Neutrophil (primary cell): Measurements from ENCODE around the gene PLA2G4B.
A peak's percentile ranks its signal among the peaks of the same experiment; 100 is the strongest.

Source experiments
- H3K27ac ChIP-seq: fragments of 200-600 bp; sonication (generic); 2 replicates; pipeline ENCODE4 v1.5.1; 2016; ENCODE audit warnings: mild to moderate bottlenecking, moderate library complexity
- H3K27me3 ChIP-seq: fragments of 200-600 bp; sonication (generic); 2 replicates; pipeline ENCODE4 v1.6.0; 2016; ENCODE audit warnings: mild to moderate bottlenecking
- H3K36me3 ChIP-seq: fragments of 200-600 bp; sonication (generic); 2 replicates; pipeline ENCODE4 v1.5.1; 2017
- H3K4me1 ChIP-seq, 2 experiments: fragments of 200-600 bp in 1 of 2; sonication (generic) in 1 of 2; 1 replicate in 1 of 2; 2 replicates in 1 of 2; pipeline versions ENCODE4 v1.5.1 to v1.6.1; 2013 to 2016; ENCODE audit warnings: low read depth in 1 of 2, low read length in 1 of 2, mild to moderate bottlenecking in 1 of 2, moderate library complexity in 1 of 2; ENCODE audit not compliant: control insufficient read depth in 1 of 2, insufficient read depth in 1 of 2
- H3K4me3 ChIP-seq, 2 experiments: fragments of 200-600 bp in 1 of 2; sonication (generic) in 1 of 2; 1 replicate in 1 of 2; 2 replicates in 1 of 2; pipeline ENCODE4 v1.5.1; 2013 to 2016; ENCODE audit warnings: low read depth in 1 of 2, low read length in 1 of 2, mild to moderate bottlenecking in 1 of 2, moderate library complexity in 1 of 2
- H3K9me3 ChIP-seq: fragments of 200-600 bp; sonication (generic); 2 replicates; pipeline ENCODE4 v1.5.1; 2016
- TF ChIP-seq, protein P1 (sequence below): fragments of 200-600 bp; sonication (generic); IDR thresholded peaks from 2 replicates; pipeline ENCODE4 v1.5.1; 2016; ENCODE audit warnings: antibody characterized with exemption

The PLA2G4B gene

DNA sequence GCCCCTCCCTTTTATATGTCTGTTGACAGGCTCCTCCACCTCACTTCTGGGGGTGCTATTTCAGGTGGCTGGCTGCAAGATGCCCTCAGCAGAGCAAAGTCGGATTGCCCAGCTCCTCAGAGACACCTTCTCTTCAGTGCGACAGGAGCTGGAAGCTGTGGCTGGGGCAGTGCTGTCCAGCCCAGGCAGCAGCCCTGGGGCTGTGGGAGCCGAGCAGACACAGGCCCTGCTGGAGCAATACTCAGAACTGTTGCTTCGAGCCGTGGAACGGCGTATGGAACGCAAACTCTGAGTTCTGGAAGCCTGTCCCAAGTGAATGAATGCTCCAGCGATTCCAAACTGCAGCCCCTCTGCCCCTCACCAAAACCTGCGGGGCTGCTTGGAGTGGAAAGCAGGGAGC is 13.5 kb upstream of the PLA2G4B start:
- Histone ChIP-seq H3K27me3 (peaks cover 13% of the 10 kb centered on the region), H3K4me1 (peaks cover 22 to 25% of the 10 kb centered on the region in 2 experiments), H3K36me3 (peaks cover 42% of the 10 kb centered on the region), H3K9me3 (no peaks in the 10 kb centered on the region), H3K4me3 (no peak overlapping the region), H3K27ac (no peak overlapping the region)
- TF ChIP-seq, protein P1, sequence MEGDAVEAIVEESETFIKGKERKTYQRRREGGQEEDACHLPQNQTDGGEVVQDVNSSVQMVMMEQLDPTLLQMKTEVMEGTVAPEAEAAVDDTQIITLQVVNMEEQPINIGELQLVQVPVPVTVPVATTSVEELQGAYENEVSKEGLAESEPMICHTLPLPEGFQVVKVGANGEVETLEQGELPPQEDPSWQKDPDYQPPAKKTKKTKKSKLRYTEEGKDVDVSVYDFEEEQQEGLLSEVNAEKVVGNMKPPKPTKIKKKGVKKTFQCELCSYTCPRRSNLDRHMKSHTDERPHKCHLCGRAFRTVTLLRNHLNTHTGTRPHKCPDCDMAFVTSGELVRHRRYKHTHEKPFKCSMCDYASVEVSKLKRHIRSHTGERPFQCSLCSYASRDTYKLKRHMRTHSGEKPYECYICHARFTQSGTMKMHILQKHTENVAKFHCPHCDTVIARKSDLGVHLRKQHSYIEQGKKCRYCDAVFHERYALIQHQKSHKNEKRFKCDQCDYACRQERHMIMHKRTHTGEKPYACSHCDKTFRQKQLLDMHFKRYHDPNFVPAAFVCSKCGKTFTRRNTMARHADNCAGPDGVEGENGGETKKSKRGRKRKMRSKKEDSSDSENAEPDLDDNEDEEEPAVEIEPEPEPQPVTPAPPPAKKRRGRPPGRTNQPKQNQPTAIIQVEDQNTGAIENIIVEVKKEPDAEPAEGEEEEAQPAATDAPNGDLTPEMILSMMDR, result no peak

GRCh38 chr15:41825572-41826535 is 12.8 kb upstream of the PLA2G4B start:
- TF ChIP-seq, protein P1, result no peak
- peaks cover 22 to 25% of the 10 kb centered on the region in 2 experiments for H3K4me1 ChIP-seq
- no peaks in the 10 kb centered on the region for H3K9me3 ChIP-seq
- peaks cover 13% of the 10 kb centered on the region for H3K27me3 ChIP-seq
- no peak overlapping the region for H3K27ac ChIP-seq
- H3K4me3 ChIP-seq, result no peak overlapping the region
- H3K36me3 ChIP-seq, result peaks cover 35% of the 10 kb centered on the region

DNA sequence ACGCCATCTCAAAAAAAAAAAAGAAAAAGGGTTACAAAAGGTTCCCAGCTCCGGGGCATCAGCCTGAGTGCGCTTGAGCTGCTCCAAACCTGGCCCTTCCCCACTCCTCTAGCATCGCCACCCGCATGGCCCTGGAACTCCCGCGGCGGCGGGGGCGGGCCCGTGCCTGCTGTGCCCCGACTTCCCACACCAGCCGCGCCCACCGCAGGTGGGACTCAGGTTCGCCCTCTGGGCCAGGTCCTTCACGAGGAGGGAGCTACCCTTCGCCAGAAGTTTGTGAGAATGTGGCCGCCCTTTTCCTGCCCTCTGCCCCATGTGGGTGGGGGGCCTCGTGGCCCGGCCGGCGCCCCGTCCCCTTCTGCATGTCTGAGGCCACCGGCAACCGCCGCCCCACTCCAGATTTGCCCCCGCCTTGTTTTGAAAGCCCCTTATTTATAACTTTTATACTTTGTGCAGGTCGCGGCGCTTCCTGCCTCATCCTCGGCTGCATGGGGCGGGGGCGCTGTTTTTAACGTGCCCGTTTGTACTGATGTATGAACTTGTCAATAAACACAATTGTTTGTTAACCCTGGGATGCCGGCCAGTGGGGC is 11.3 kb upstream of the PLA2G4B start:
- Histone ChIP-seq H3K27ac (peak overlapping the region; percentile 70), H3K4me3 (peak overlapping the region; percentile 93 to 96), H3K36me3 (peaks cover 33% of the 10 kb centered on the region), H3K9me3 (no peaks in the 10 kb centered on the region), H3K4me1 (peaks cover 22 to 25% of the 10 kb centered on the region in 2 experiments), H3K27me3 (peaks cover 13% of the 10 kb centered on the region)
- TF ChIP-seq, protein P1, result no peak

GRCh38 chr15:41827880-41828806 is 10.5 kb upstream of the PLA2G4B start, which contains the start of gene JMJD7:
Gene JMJD7 (plus strand): TSS chr15:41828092. CDS start chr15:41828125, 33 bp downstream.
- H3K36me3 ChIP-seq, result peaks cover 28% of the 10 kb centered on the region
- TF ChIP-seq, protein P1, result peak; percentile 41
- peak within 1 kb of the TSS; percentile 70 for H3K27ac ChIP-seq
- H3K9me3 ChIP-seq, result no peaks in the 10 kb centered on the region
- peaks cover 22 to 25% of the 10 kb centered on the region in 2 experiments for H3K4me1 ChIP-seq
- peak within 1 kb of the TSS; percentile 93 to 96 for H3K4me3 ChIP-seq
- peaks cover 13% of the 10 kb centered on the region for H3K27me3 ChIP-seq

- H3K27ac ChIP-seq, result no peak overlapping the region
- H3K4me1 ChIP-seq, result peaks cover 22 to 25% of the 10 kb centered on the region in 2 experiments
- H3K36me3 ChIP-seq, result peaks cover 21% of the 10 kb centered on the region
Measured at GRCh38 chr15:41828807-41829141, 9.9 kb upstream of the PLA2G4B start.

More at GRCh38 chr15:41828807-41829141, 9.9 kb upstream of the PLA2G4B start:
- Histone ChIP-seq H3K4me3 (peak overlapping the region; percentile 93 to 96), H3K9me3 (no peaks in the 10 kb centered on the region), H3K27me3 (peaks cover 13% of the 10 kb centered on the region)
- TF ChIP-seq, protein P1, result no peak
